Measurements from ENCODE around the gene PLPPR3.

The PLPPR3 gene

DNA sequence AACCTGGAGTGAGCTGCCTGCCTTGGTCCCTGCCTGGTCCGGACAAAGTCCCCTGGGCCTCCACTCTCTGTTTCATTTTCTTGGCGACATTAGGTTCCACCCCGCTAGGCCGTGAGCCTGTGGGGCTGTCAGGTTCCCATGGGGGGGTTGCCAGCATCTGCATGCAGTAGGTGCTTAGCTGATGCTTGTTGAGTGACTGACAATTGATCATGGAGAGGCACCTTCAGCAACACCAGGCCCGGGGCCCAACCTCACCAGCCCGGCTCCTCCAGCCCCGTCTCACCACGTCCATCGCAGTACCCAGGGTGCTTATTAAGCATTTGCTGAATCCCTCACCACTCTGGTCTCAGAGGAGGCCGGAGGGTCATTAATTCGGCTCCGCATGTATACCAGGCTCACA, 57.5 kb downstream of the PLPPR3 start:
- Histone ChIP-seq H3K9ac (ENCODE audit: low read depth, low read length) (no peak overlapping the region), H3K4me2 (ENCODE audit: insufficient read depth, low read length) (no peak overlapping the region), H3K4me1 (ENCODE audit: insufficient read depth, low read length) (no peaks in the 10 kb centered on the region), H4K20me1 (ENCODE audit: insufficient read depth, low read length) (no peaks in the 10 kb centered on the region), H3K36me3 (ENCODE audit: insufficient read depth, low read length) (no peaks in the 10 kb centered on the region), H3K79me2 (ENCODE audit: insufficient read depth, low read length) (no peaks in the 10 kb centered on the region), H2AFZ (ENCODE audit: low read depth, low read length) (no peak overlapping the region), H3K27me3 (ENCODE audit: insufficient read depth, low read length, poor library complexity) (no peaks in the 10 kb centered on the region), H3K9me3 (ENCODE audit: insufficient read depth, low read length, severe bottlenecking) (no peaks in the 10 kb centered on the region), H3K27ac (ENCODE audit: low read length) (no peak overlapping the region), H3K4me3 (ENCODE audit: low read depth in 1 of 2, low read length in 2 of 2) (no peak overlapping the region)
- DNase-seq (no peak), ATAC-seq (ENCODE audit: insufficient read depth, low read depth) (no peak)
- TF ChIP-seq, protein P1, sequence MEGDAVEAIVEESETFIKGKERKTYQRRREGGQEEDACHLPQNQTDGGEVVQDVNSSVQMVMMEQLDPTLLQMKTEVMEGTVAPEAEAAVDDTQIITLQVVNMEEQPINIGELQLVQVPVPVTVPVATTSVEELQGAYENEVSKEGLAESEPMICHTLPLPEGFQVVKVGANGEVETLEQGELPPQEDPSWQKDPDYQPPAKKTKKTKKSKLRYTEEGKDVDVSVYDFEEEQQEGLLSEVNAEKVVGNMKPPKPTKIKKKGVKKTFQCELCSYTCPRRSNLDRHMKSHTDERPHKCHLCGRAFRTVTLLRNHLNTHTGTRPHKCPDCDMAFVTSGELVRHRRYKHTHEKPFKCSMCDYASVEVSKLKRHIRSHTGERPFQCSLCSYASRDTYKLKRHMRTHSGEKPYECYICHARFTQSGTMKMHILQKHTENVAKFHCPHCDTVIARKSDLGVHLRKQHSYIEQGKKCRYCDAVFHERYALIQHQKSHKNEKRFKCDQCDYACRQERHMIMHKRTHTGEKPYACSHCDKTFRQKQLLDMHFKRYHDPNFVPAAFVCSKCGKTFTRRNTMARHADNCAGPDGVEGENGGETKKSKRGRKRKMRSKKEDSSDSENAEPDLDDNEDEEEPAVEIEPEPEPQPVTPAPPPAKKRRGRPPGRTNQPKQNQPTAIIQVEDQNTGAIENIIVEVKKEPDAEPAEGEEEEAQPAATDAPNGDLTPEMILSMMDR (IDR thresholded peaks at IDR 0.05; ENCODE audit: borderline replicate concordance, extremely low read depth, low read length, poor library complexity, severe bottlenecking): no peak
- no peak for TF ChIP-seq EZH2 (IDR thresholded peaks at IDR 0.05; ENCODE audit: borderline replicate concordance, low read depth, low read length, severe bottlenecking)

DNA sequence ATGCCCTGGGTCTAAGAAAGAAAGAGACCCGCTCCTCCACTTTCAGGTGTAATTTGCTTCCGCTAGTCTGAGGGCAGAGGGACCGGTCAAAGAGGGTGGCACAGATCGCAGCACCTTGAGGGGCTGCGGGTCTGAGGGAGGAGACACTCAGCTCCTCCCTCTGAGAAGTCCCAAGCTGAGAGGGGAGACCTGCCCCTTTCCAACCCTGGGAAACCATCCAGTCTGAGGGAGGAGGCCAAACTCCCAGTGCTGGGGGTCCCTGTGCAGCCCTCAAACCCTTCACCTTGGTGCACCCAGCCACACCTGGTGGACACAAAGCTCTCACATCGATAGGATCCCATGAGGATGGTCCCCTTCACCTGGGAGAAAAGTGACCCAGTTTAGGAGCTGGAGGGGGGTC, 57.9 kb downstream of the PLPPR3 start:
- no peaks in the 10 kb centered on the region for H3K36me3 ChIP-seq (ENCODE audit: insufficient read depth, low read length)
- no peak overlapping the region for H2AFZ ChIP-seq (ENCODE audit: low read depth, low read length)
- H3K27ac ChIP-seq (ENCODE audit: low read length): no peak overlapping the region
- no peak overlapping the region for H3K4me2 ChIP-seq (ENCODE audit: insufficient read depth, low read length)
- no peak for DNase-seq
- no peak for ATAC-seq (ENCODE audit: insufficient read depth, low read depth)
- no peaks in the 10 kb centered on the region for H3K4me1 ChIP-seq (ENCODE audit: insufficient read depth, low read length)
- no peaks in the 10 kb centered on the region for H3K9me3 ChIP-seq (ENCODE audit: insufficient read depth, low read length, severe bottlenecking)
- H3K79me2 ChIP-seq (ENCODE audit: insufficient read depth, low read length): no peaks in the 10 kb centered on the region
- H3K4me3 ChIP-seq (ENCODE audit: low read depth in 1 of 2, low read length in 2 of 2): no peak overlapping the region
- H3K9ac ChIP-seq (ENCODE audit: low read depth, low read length): no peak overlapping the region
- TF ChIP-seq, protein P1 (IDR thresholded peaks at IDR 0.05; ENCODE audit: borderline replicate concordance, extremely low read depth, low read length, poor library complexity, severe bottlenecking): no peak
- no peak for TF ChIP-seq EZH2 (IDR thresholded peaks at IDR 0.05; ENCODE audit: borderline replicate concordance, low read depth, low read length, severe bottlenecking)
- no peaks in the 10 kb centered on the region for H4K20me1 ChIP-seq (ENCODE audit: insufficient read depth, low read length)
- no peaks in the 10 kb centered on the region for H3K27me3 ChIP-seq (ENCODE audit: insufficient read depth, low read length, poor library complexity)

DNA sequence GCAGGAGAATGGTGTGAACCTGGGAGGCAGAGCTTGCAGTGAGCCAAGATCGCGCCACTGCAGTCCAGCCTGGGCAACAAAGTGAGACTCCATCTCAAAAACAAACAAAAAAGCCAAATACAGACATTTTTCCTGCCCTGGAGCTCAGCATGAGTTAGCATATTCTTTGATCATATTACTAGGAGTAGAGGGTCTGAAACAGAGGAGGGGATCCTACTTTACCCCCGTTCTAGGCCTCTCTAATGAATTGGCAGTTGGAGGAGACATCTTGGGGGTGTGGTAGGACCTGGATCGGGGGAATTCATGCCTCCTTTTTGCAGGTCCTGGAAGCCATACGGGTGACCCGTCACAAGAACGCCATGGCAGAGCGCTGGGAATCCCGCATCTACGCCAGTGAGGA, 58.6 kb downstream of the PLPPR3 start:
- Histone ChIP-seq H3K9me3 (ENCODE audit: insufficient read depth, low read length, severe bottlenecking) (peaks cover 5% of the 10 kb centered on the region), H3K4me1 (ENCODE audit: insufficient read depth, low read length) (no peaks in the 10 kb centered on the region), H2AFZ (ENCODE audit: low read depth, low read length) (no peak overlapping the region), H3K4me2 (ENCODE audit: insufficient read depth, low read length) (no peak overlapping the region), H3K27ac (ENCODE audit: low read length) (no peak overlapping the region), H3K36me3 (ENCODE audit: insufficient read depth, low read length) (no peaks in the 10 kb centered on the region), H4K20me1 (ENCODE audit: insufficient read depth, low read length) (no peaks in the 10 kb centered on the region), H3K27me3 (ENCODE audit: insufficient read depth, low read length, poor library complexity) (no peaks in the 10 kb centered on the region), H3K79me2 (ENCODE audit: insufficient read depth, low read length) (no peaks in the 10 kb centered on the region), H3K4me3 (ENCODE audit: low read depth in 1 of 2, low read length in 2 of 2) (no peak overlapping the region), H3K9ac (ENCODE audit: low read depth, low read length) (no peak overlapping the region)
- TF ChIP-seq, protein P1 (IDR thresholded peaks at IDR 0.05; ENCODE audit: borderline replicate concordance, extremely low read depth, low read length, poor library complexity, severe bottlenecking): no peak
- no peak for TF ChIP-seq EZH2 (IDR thresholded peaks at IDR 0.05; ENCODE audit: borderline replicate concordance, low read depth, low read length, severe bottlenecking)
- DNase-seq (no peak), ATAC-seq (ENCODE audit: insufficient read depth, low read depth) (no peak)
